Measurements from ENCODE around the gene WDR75.
A peak's percentile ranks its signal among the peaks of the same experiment; 100 is the strongest.

Gene WDR75

DNA sequence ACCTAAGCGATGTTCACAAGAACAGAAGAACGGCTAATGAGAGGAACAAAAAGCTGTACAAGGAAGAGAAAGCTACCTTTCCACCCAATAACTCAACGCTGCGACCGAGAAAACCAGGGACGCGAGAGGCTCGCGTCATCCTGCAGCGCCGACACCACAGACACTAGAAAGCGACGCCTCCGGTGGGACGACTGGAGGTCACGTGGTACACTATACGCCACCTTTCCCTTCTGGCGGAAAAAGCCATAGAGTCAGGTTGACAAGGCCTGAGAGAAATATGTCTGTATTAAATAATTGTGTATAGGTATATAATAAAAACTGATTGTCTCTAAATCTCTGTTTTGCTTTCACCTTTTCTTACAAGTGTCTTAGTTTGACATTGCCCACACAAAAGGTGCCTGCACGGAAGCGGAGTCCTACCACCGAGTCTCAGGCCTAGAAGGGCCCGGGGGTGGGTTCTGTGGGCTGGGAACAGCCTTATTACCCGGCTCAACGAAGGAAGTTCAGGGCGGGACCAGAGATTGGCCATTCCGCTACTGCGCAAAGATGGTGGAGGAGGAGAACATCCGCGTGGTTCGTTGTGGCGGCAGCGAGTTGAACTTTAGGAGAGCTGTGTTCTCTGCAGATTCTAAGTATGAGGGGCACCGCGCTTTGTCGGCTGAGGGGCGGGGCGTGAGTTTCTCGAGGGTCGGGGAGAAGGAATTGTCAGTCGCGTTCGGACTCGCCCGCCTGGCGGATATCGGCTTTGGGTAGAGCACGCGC lies at the start of gene WDR75:
TSS of gene WDR75 (plus strand) at position 528 of the 762 bp plus-strand sequence. CDS start at position 547, 19 bp downstream.
- peak within 1 kb of the TSS; percentile 81 for H3K27ac ChIP-seq
- TF ChIP-seq CTCF (conservative IDR thresholded peaks at IDR 0.05) (no peak), ZFX (IDR thresholded peaks at IDR 0.05) (0 out of 2 replicates have a peak, but pooled peaks have one; percentile 25)

- TF ChIP-seq CTCF (conservative IDR thresholded peaks at IDR 0.05) (no peak), ZFX (IDR thresholded peaks at IDR 0.05) (no peak)
- no peak overlapping the region for H3K27ac ChIP-seq
Observed at GRCh38 chr2:189393440-189394111, 47.7 kb upstream of the WDR75 start.

DNA sequence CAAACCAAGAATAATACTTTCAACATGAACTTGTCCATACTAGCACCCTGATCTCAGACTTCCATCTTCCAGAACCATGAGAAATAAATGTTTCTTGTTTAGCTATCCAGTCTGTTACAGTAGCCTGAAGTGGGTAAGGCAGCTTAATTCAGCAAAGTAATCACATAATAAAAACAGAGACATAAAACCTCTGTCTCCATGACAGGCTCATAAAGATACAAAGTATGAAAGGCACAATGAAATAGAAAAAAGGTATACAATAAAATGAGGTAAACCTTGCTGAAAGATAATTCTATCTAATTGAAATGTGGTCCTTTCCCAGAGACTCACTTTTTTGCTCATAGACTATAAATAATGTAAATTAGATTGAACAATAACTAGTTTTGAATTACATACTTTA lies 46.7 kb upstream of the WDR75 start:
- no peak overlapping the region for H3K27ac ChIP-seq

GRCh38 chr2:189402932-189403331 lies 38.3 kb upstream of the WDR75 start:
- no peak overlapping the region for H3K27ac ChIP-seq

More for the DNA sequence above, 46.7 kb upstream of the WDR75 start:
- TF ChIP-seq ZFX (IDR thresholded peaks at IDR 0.05): no peak
- no peak for TF ChIP-seq CTCF (conservative IDR thresholded peaks at IDR 0.05)

DNA sequence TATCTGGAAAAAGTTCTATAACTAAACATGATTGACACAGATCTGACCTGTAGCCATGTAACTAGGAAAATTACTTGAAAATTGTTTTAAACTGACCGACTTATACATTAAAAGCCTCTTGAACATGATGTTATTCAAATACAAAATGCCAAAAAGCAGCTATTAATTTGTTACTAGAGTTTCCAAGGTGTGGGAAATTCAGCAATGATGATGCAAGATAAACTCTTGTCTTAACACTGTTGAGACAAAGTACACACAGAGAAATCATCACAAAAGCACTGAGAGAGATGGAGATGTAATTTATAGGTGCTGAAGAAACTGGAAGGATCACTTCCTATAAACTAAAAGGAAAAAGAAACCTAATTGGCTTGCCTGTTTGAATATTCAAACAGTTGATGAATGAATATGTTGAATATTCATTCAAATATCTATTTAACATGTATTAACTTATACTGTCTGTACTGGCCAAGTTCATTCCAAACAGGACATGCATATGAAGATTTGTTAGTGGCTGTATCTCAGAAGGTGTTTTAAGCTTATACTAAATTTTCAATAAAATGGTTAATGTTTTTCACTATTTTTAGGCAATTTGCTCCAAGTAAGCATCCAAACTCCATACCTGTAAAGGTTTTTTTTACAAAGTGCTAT lies 34.6 kb upstream of the WDR75 start:
- no peak overlapping the region for H3K27ac ChIP-seq
- TF ChIP-seq ZFX (IDR thresholded peaks at IDR 0.05) (no peak), CTCF (conservative IDR thresholded peaks at IDR 0.05) (no peak)

More at GRCh38 chr2:189402932-189403331, 38.3 kb upstream of the WDR75 start:
- no peak for TF ChIP-seq ZFX (IDR thresholded peaks at IDR 0.05)
- TF ChIP-seq CTCF (conservative IDR thresholded peaks at IDR 0.05): no peak

DNA sequence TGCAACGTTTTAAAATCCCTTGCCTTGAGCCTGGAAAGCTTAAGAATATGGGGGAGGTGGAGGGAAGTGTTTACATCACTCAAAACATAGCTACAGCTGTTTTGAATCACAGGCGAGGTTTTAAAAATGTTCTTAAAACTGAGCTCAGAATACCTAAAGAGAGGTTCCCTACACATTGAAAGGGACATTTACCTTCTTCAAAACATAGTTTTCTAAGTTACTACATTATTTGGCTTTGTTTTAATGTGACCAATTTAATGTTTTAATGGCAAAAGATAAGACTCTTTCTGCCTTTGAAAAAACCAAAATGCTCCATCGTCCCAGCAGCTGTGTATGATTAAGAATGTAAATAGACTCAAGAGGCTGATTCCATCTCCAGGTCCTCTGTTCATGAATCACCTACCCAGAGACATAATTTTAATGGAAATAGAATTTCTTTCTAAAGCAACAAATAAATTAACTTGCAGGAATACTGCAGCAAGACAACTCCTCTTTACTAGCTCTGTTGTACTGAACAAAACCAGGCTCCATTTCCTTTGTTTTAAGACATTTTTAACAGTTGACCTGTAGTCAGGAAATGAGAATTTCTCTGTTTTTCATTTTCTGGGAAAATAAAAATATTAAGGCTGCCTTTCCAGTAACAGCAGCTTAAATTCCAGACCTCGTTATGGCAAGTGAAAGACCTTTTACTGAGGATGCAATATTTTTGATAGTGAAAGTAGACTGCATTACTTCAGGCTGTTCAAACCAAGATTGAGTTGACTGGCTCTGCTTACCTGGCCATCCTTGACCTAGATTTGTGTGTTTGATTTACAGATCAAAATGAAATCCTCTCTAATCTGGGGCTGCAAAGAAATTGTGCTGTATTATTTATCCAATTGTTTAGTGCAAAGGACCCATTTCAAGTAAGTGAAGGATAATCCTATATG lies 33.7 kb upstream of the WDR75 start:
- TF ChIP-seq CTCF (conservative IDR thresholded peaks at IDR 0.05) (no peak), ZFX (IDR thresholded peaks at IDR 0.05) (no peak)
- H3K27ac ChIP-seq: no peak overlapping the region
